PFSK-1 (cell line): ENCODE results near the gene HMHB1.

Experiments
- FOXP2 ChIP-seq: optimal IDR thresholded peaks from 2 replicates; pipeline ENCODE3; 2011; ENCODE audit warnings: borderline replicate concordance, control low read depth, inconsistent platforms; ENCODE audit not compliant: insufficient read depth; ENCODE audit errors: extremely low read length, extremely low read depth
- POLR2AphosphoS5 ChIP-seq: IDR thresholded peaks from 2 replicates; pipeline ENCODE4 v1.6.1; 2012; ENCODE audit warnings: low read depth, mild to moderate bottlenecking, control low read depth, low read length, moderate library complexity
- SIN3A ChIP-seq: IDR thresholded peaks from 2 replicates; pipeline ENCODE4 v1.6.1; 2012; ENCODE audit warnings: mild to moderate bottlenecking, low read length, moderate library complexity, borderline replicate concordance; ENCODE audit not compliant: insufficient read depth
- TAF1 ChIP-seq: IDR thresholded peaks from 2 replicates; pipeline ENCODE4 v1.6.1; 2012; ENCODE audit warnings: low read length, control low read depth, borderline replicate concordance; ENCODE audit not compliant: insufficient read depth

- no peak for TF ChIP-seq POLR2AphosphoS5
- no peak for TF ChIP-seq TAF1
- TF ChIP-seq SIN3A: no peak
- TF ChIP-seq FOXP2: no peak
Observed at GRCh38 chr5:143865426-143866025, 53.6 kb downstream of the HMHB1 start.
